Smooth muscle cell (in vitro differentiated cells): ENCODE measurements around the gene SETD6. TPM values are rescaled to one million over a fixed set of nuclear protein-coding genes. Genes with fewer than 3 reads are reported as not detected.
A peak's percentile ranks its signal among the peaks of the same experiment; 100 is the strongest.
"Not testable (repeated sequence)": the region's sequence is repeated elsewhere in the genome, so short reads cannot be mapped to it uniquely, and the experiment has no call there.

Source experiments
- DNase-seq: peaks from one replicate; lab custom pipeline; 2025; ENCODE audit not compliant: unreplicated experiment; lab: John Stamatoyannopoulos, UW
- H2AFZ ChIP-seq: fragments of 200-600 bp; sonication (generic); 2 replicates; pipeline ENCODE4 v1.6.0; 2016; ENCODE audit warnings: antibody characterized with exemption, low read depth, mild to moderate bottlenecking
- H3F3A ChIP-seq: fragments of 200-600 bp; sonication (generic); 2 replicates; pipeline ENCODE4 v1.6.0; 2017; ENCODE audit warnings: antibody characterized with exemption, low read depth
- H3K27ac ChIP-seq: fragments of 200-600 bp; sonication (generic); 2 replicates; pipeline ENCODE4 v1.5.1; 2016; ENCODE audit warnings: low read depth, mild to moderate bottlenecking
- H3K27me3 ChIP-seq: fragments of 200-600 bp; sonication (generic); 2 replicates; pipeline ENCODE4 v1.6.1; 2016; ENCODE audit warnings: low read depth, mild to moderate bottlenecking
- H3K36me3 ChIP-seq: fragments of 200-600 bp; sonication (generic); 2 replicates; pipeline ENCODE4 v1.5.1; 2016; ENCODE audit warnings: low read depth
- H3K4me1 ChIP-seq: fragments of 200-600 bp; sonication (generic); 2 replicates; pipeline ENCODE4 v1.5.1; 2016; ENCODE audit warnings: low read depth
- H3K4me2 ChIP-seq: fragments of 200-600 bp; sonication (generic); 2 replicates; pipeline ENCODE4 v1.6.0; 2016; ENCODE audit warnings: mild to moderate bottlenecking
- H3K4me3 ChIP-seq: fragments of 200-600 bp; sonication (generic); 2 replicates; pipeline ENCODE4 v1.5.1; 2016; ENCODE audit warnings: mild to moderate bottlenecking
- H3K79me2 ChIP-seq: fragments of 200-600 bp; sonication (generic); 2 replicates; pipeline ENCODE4 v1.6.0; 2016; ENCODE audit warnings: low read depth, mild to moderate bottlenecking
- H3K9ac ChIP-seq: fragments of 200-600 bp; sonication (generic); 2 replicates; pipeline ENCODE4 v1.6.0; 2016; ENCODE audit warnings: low read depth
- H3K9me3 ChIP-seq: fragments of 200-600 bp; sonication (generic); replicated peaks from 2 replicates; pipeline ENCODE4 v1.5.1; 2016; ENCODE audit warnings: low read depth
- H4K20me1 ChIP-seq: fragments of 200-600 bp; sonication (generic); 2 replicates; pipeline ENCODE4 v1.6.0; 2016; ENCODE audit warnings: low read depth
- CTCF ChIP-seq: fragments of 200-600 bp; sonication (generic); IDR thresholded peaks from 2 replicates; pipeline ENCODE4 v1.5.1; 2017; ENCODE audit warnings: borderline replicate concordance, mild to moderate bottlenecking, antibody characterized with exemption; ENCODE audit not compliant: insufficient read depth, poor library complexity, severe bottlenecking
- WGBS: methylation state at CpG from one replicate; pipeline ENCODE4 v1.1.7; 2016; ENCODE audit warnings: low lambda C conversion rate; 5-methylcytosine and 5-hydroxymethylcytosine counted together
- polyA plus RNA-seq: library from polyadenylated mRNA; unstranded; fragments of >200 nt; fragmentation: Nextera tagmentation; extraction: Ambion mirVana; gene quantifications from 2 replicates; pipeline ENCODE4 v1.2.1, GENCODE V29; 2016
- small RNA-seq: library from RNA; depleted of rRNA; stranded (forward); fragments of <200 nt; gene quantifications from one replicate; pipeline ENCODE3, GENCODE V24; 2014
- total RNA-seq: library from RNA; depleted of rRNA; stranded (reverse); fragments of >200 nt; gene quantifications from 2 replicates; pipeline ENCODE4 v1.2.3, GENCODE V29; 2014

The SETD6 gene
- total and polyA plus RNA-seq, 2 experiments from 2014 or later, result 6.8 to 8.4 TPM

GRCh38 chr16:58563235-58563634 lies 47.9 kb downstream of the SETD6 start:
- Histone ChIP-seq H3K4me3 (no peak overlapping the region), H3K36me3 (peaks cover 18% of the 10 kb centered on the region)
- DNase-seq, result no peak

DNA sequence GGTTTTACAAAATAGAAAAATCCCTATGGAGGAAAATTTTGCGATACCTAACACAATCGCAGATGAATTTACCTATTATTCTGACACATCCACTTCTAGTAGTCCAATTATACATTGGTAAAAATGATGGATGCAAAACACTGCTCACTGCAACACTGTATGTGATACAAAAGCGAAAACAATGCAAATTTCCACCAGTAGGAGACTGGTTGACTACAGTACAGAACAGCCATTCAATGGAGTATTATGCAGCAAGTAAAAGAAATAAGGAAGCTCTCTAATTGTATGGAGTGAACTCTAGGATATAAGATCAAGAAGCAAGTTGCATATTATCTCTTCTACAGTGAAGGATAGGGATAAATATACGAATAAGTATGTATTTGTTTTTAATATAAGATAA lies 48.5 kb downstream of the SETD6 start:
- WGBS, result over 99% methylated on average over 4 of the region's 4 CpGs
- no peak overlapping the region for H3K4me2 ChIP-seq
- H3K79me2 ChIP-seq, result peaks cover 60% of the 10 kb centered on the region

More at GRCh38 chr16:58563235-58563634, 47.9 kb downstream of the SETD6 start:
- Histone ChIP-seq H3K9me3 (no peaks in the 10 kb centered on the region), H4K20me1 (peaks cover 79% of the 10 kb centered on the region), H3K4me1 (no peaks in the 10 kb centered on the region), H3F3A (peaks cover 7% of the 10 kb centered on the region), H3K9ac (no peak overlapping the region), H3K79me2 (peaks cover 63% of the 10 kb centered on the region), H3K27me3 (no peaks in the 10 kb centered on the region), H3K27ac (peak overlapping the region; percentile 9), H3K4me2 (no peak overlapping the region), H2AFZ (no peak overlapping the region)
- TF ChIP-seq CTCF, result no peak

GRCh38 chr16:58565697-58566096 lies 50.4 kb downstream of the SETD6 start:
- H3K9me3 ChIP-seq, H3K27me3 ChIP-seq, H3K4me3 ChIP-seq, H2AFZ ChIP-seq, H3K4me2 ChIP-seq, H3F3A ChIP-seq, H3K4me1 ChIP-seq, DNase-seq, H3K27ac ChIP-seq, H3K9ac ChIP-seq: not testable (repeated sequence)
- Histone ChIP-seq H4K20me1 (peaks cover 79% of the 10 kb centered on the region), H3K36me3 (peaks cover 16% of the 10 kb centered on the region), H3K79me2 (peaks cover 57% of the 10 kb centered on the region)
- WGBS, result 99% methylated on average over 4 of the region's 4 CpGs

More for the DNA sequence above, 48.5 kb downstream of the SETD6 start:
- H4K20me1 ChIP-seq, result peaks cover 77% of the 10 kb centered on the region
- H3K9ac ChIP-seq, result no peak overlapping the region
- no peak for DNase-seq
- H2AFZ ChIP-seq, result no peak overlapping the region
- H3F3A ChIP-seq, result peaks cover 7% of the 10 kb centered on the region
- H3K4me3 ChIP-seq, result no peak overlapping the region
- TF ChIP-seq CTCF, result no peak
- no peaks in the 10 kb centered on the region for H3K4me1 ChIP-seq
- peaks cover 18% of the 10 kb centered on the region for H3K36me3 ChIP-seq
- H3K27ac ChIP-seq, result no peak overlapping the region
- no peaks in the 10 kb centered on the region for H3K27me3 ChIP-seq
- H3K9me3 ChIP-seq, result no peaks in the 10 kb centered on the region

Small RNA genes lying within 50 kb of the gene (small RNA-seq; reads per million reads assigned to genes)
- gene RNU6-103P (not detected), gene SNORA46 (129 reads per million, percentile 98 among the genes with 10 or more reads in this experiment), gene SNORA50A (not detected)

Other genes starting within 250 kb of the SETD6 start
- gene PRSS54, start 220.5 kb upstream of the SETD6 start, total RNA-seq, result not detected in 2 replicates
- not detected in 2 replicates for gene PRSS54, start 220.5 kb upstream of the SETD6 start, polyA plus RNA-seq
- 1.9 and 2.2 TPM in 2 replicates for gene GINS3, start 123.0 kb upstream of the SETD6 start, total RNA-seq
- gene GINS3, start 123.0 kb upstream of the SETD6 start, polyA plus RNA-seq, result 0.70 and 4.2 TPM in 2 replicates
- gene NDRG4, start 15.4 kb upstream of the SETD6 start, total RNA-seq, result 9.9 and 17.1 TPM in 2 replicates
- gene NDRG4, start 15.4 kb upstream of the SETD6 start, polyA plus RNA-seq, result 21.0 and 23.0 TPM in 2 replicates
- 88.4 and 108 TPM in 2 replicates for gene CNOT1, start 114.3 kb downstream of the SETD6 start, total RNA-seq
- 42.6 and 46.1 TPM in 2 replicates for gene CNOT1, start 114.3 kb downstream of the SETD6 start, polyA plus RNA-seq
- 9.8 and 12.3 TPM in 2 replicates for gene SLC38A7, start 169.3 kb downstream of the SETD6 start, total RNA-seq
- gene SLC38A7, start 169.3 kb downstream of the SETD6 start, polyA plus RNA-seq, result 15.9 and 22.1 TPM in 2 replicates
- 43.6 and 53.8 TPM in 2 replicates for gene GOT2, start 218.8 kb downstream of the SETD6 start, total RNA-seq
- gene GOT2, start 218.8 kb downstream of the SETD6 start, polyA plus RNA-seq, result 76.9 and 83.5 TPM in 2 replicates